BLaER1 treated with 17β-estradiol and CSF1 and Interleukin-3, amounts not matched to agents 10 nM and 100 nM (cell line): ENCODE results near the gene PIK3R1.

Source experiments
- H3K27ac ChIP-seq, 11 experiments: shearing (Covaris generic); formaldehyde crosslinking; 2 replicates each; pipeline ENCODE4 v1.8.1; 2022
- H3K27me3 ChIP-seq, 11 experiments: shearing (Covaris generic); formaldehyde crosslinking; 2 replicates each; pipeline ENCODE4 v1.8.1; 2022
- H3K36me3 ChIP-seq, 11 experiments: shearing (Covaris generic); formaldehyde crosslinking; 2 replicates each; pipeline ENCODE4 v1.8.1; 2022
- H3K4me1 ChIP-seq, 10 experiments: shearing (Covaris generic); formaldehyde crosslinking; 2 replicates each; pipeline ENCODE4 v1.8.1; 2022
- H3K4me2 ChIP-seq, 11 experiments: shearing (Covaris generic); formaldehyde crosslinking; 2 replicates each; pipeline ENCODE4 v1.8.1; 2022
- H3K4me3 ChIP-seq, 10 experiments: shearing (Covaris generic); formaldehyde crosslinking; 2 replicates each; pipeline ENCODE4 v1.8.1; 2022
- H3K9ac ChIP-seq, 11 experiments: shearing (Covaris generic); formaldehyde crosslinking; 2 replicates each; pipeline ENCODE4 v1.8.1; 2022
- H3K9me3 ChIP-seq, 11 experiments: shearing (Covaris generic); formaldehyde crosslinking; replicated peaks in 1 of 11; 2 replicates each; pipeline ENCODE4 v1.8.1; 2022
- H4K20me1 ChIP-seq, 11 experiments: shearing (Covaris generic); formaldehyde crosslinking; 2 replicates each; pipeline ENCODE4 v1.8.1; 2022
- Cebpa-rat ChIP-seq, 11 experiments: shearing (Covaris generic); IDR thresholded peaks; 2 replicates each; pipeline ENCODE4 v1.8.1; 2022

Gene PIK3R1

DNA sequence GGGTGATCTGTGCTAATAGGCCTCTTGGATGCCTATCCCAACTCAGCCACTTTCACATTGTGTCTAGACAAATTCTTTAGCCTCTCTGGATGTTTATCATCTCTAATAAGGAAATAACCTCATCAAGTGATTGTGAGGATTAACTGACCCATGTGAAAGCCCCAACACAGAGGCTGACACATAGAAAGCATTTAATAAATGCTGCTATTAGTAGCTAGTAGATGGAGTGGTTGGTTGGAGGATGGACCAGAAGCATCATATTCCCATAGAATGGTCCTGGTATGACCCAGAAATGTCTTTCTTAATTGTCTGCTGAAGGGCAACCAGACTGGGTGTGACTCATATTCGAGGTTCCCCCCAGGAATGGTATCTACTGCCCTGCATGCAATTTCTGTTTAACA is 124.4 kb downstream of the PIK3R1 start:
- Histone ChIP-seq H3K4me2 (no peak overlapping the region), H3K36me3 (no peaks in the 10 kb centered on the region), H3K4me3 (no peak overlapping the region), H3K4me1 (peaks cover 0 to 18% (median 5%) of the 10 kb centered on the region in 10 experiments; a peak in 9 of 20 replicates), H3K9ac (no peak overlapping the region), H3K27ac (no peak overlapping the region), H3K9me3 (no peaks in the 10 kb centered on the region), H3K27me3 (no peaks in the 10 kb centered on the region), H4K20me1 (no peaks in the 10 kb centered on the region)
- no peak for TF ChIP-seq Cebpa-rat (IDR thresholded peaks at IDR 0.05)

DNA sequence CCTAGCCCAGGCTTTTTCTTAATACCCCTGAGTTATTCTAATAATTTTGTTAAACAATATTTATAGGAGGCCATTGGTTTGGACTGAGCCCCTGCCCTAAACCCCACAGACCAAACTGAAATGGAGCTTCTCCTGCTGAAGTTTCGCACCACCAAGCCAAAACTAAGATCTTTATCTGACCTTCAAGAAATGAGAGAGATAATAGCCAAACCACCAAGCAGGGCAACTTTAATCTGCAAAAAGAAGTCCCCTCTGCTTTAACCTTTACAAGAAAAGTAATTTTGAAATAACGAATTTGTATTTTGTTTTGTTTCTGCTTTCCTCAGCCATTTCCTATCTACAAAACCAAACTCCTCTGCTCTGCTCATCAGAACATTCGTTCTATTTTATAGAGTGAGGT is 125.5 kb downstream of the PIK3R1 start:
- Histone ChIP-seq H3K36me3 (no peaks in the 10 kb centered on the region), H3K9me3 (no peaks in the 10 kb centered on the region), H3K4me2 (no peak overlapping the region), H3K27ac (no peak overlapping the region), H3K27me3 (no peaks in the 10 kb centered on the region), H4K20me1 (no peaks in the 10 kb centered on the region), H3K9ac (no peak overlapping the region), H3K4me1 (peaks cover 0 to 10% (median 5%) of the 10 kb centered on the region in 10 experiments; a peak in 8 of 20 replicates), H3K4me3 (no peak overlapping the region)
- TF ChIP-seq Cebpa-rat (IDR thresholded peaks at IDR 0.05) = no peak

DNA sequence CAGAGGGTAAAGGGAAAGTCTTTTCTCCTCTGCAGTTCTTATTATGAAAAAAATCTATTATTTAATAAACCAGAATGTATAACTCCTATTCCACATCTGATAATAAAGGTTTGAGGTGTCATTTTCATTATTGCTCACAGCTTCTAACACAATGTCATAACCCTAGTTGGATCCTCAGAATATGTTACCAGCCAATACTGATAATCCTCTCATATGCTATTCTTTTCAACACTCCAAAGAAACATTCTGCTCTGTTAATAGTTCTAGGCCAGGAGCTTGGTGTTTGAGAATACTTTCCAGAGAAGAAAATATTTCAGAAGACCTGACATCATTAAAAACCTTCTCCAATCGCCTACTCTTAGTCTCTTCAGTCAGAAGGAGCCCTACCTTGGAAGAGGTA is 127.1 kb downstream of the PIK3R1 start:
- H3K4me2 ChIP-seq = no peak overlapping the region
- H3K4me1 ChIP-seq = peaks cover 0 to 20% (median 5%) of the 10 kb centered on the region in 10 experiments; a peak in 9 of 20 replicates
- no peak for TF ChIP-seq Cebpa-rat (IDR thresholded peaks at IDR 0.05)
- no peaks in the 10 kb centered on the region for H4K20me1 ChIP-seq
- no peak overlapping the region for H3K9ac ChIP-seq
- no peaks in the 10 kb centered on the region for H3K36me3 ChIP-seq
- H3K4me3 ChIP-seq = no peak overlapping the region
- no peaks in the 10 kb centered on the region for H3K27me3 ChIP-seq
- H3K9me3 ChIP-seq = no peaks in the 10 kb centered on the region; a peak in 1 of 22 replicates
- no peak overlapping the region for H3K27ac ChIP-seq

DNA sequence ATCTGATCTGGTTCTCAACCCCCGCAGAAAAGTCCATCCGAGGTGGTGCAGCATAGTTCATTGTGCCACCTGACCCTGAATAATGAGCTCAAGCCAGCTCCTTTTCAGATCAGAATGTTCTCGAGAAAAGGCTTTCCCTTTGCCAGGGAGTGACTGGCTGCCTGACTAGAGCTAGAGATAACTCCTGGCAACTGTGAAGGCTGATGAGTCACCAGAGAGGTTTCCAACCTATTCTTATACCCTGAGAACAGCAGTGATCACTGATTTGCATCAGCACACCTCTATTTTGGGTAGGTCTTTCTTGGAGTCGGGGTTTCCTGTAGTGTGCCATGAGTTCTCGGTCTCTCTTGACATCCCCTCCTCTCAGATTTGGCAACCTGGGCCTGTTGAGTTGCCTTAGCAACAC is 127.9 kb downstream of the PIK3R1 start:
- no peak for TF ChIP-seq Cebpa-rat (IDR thresholded peaks at IDR 0.05)
- peaks cover 0 to 25% (median 5%) of the 10 kb centered on the region in 10 experiments; a peak in 9 of 20 replicates for H3K4me1 ChIP-seq
- H3K9ac ChIP-seq = no peak overlapping the region
- no peak overlapping the region for H3K27ac ChIP-seq
- H3K4me3 ChIP-seq = no peak overlapping the region
- H3K36me3 ChIP-seq = no peaks in the 10 kb centered on the region
- peak overlapping the region in 3 of 11 experiments; percentile 9 to 11 (median 9); a peak in 1 of 22 replicates for H3K4me2 ChIP-seq
- H3K9me3 ChIP-seq = peaks cover 0 to 5% (median 3%) of the 10 kb centered on the region in 11 experiments; a peak in 13 of 22 replicates
- no peaks in the 10 kb centered on the region for H3K27me3 ChIP-seq
- no peaks in the 10 kb centered on the region for H4K20me1 ChIP-seq

DNA sequence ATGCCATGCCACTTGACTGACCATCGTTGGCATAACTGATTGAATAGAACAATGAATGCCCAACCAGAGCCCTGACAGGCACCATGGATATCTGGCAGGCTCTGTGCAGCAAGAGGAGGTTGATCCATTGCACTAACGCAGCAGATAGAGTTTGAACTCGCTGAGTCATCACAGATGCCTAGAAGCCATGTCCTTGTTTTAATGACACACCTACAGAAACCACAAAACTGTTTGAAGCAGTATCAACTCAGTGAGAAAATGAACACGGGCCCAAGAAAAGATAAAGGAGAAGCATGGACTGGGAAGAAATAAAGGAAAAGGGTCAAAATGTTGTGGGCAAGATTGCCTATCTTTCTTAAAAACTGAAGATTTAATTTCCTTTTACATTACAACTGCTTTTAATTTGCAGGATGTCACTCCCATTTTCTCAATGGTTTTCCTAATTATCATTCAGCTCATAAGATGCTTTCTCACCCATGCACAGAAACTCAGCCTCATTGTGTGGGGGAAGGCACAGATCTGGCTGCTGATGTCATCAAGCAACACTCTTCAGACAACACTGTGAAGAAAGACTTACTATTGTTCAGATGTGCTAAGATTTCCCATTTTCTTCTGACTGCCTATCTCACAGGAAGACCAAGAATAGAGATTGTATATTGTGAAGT is 129.0 kb downstream of the PIK3R1 start:
- H4K20me1 ChIP-seq = no peaks in the 10 kb centered on the region
- no peaks in the 10 kb centered on the region for H3K27me3 ChIP-seq
- H3K9me3 ChIP-seq = peaks cover 0 to 12% (median 8%) of the 10 kb centered on the region in 11 experiments; a peak in 14 of 22 replicates
- H3K27ac ChIP-seq = no peak overlapping the region
- H3K4me3 ChIP-seq = no peak overlapping the region
- H3K4me1 ChIP-seq = peaks cover 0 to 25% (median 5%) of the 10 kb centered on the region in 10 experiments; a peak in 9 of 20 replicates
- H3K9ac ChIP-seq = no peak overlapping the region
- peak overlapping the region in 5 of 11 experiments; percentile 8 to 42 (median 19); a peak in 4 of 22 replicates for H3K4me2 ChIP-seq
- H3K36me3 ChIP-seq = no peaks in the 10 kb centered on the region
- no peak for TF ChIP-seq Cebpa-rat (IDR thresholded peaks at IDR 0.05)

DNA sequence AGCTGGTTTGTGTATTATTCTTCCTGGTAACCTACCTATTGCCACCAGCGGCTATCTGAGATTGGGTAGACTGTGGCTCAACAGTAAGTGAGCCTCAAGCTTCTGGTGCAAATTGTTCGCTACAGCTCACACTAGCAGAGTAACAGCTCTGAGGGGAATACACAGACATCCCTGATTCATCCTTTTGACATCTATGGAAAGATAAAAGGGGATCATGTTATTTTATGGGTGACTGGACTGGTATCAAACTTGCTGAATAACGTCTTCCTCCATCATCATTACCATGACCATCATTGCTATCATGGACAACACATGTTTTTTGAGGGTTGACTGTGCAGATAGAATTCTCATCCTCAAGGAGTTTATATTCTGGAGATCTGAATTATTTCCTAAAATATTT is 129.6 kb downstream of the PIK3R1 start:
- Histone ChIP-seq H3K36me3 (no peaks in the 10 kb centered on the region), H4K20me1 (no peaks in the 10 kb centered on the region), H3K9ac (no peak overlapping the region), H3K9me3 (peaks cover 0 to 12% (median 8%) of the 10 kb centered on the region in 11 experiments; a peak in 14 of 22 replicates), H3K4me1 (peaks cover 0 to 25% (median 5%) of the 10 kb centered on the region in 10 experiments; a peak in 9 of 20 replicates), H3K27me3 (no peaks in the 10 kb centered on the region), H3K27ac (no peak overlapping the region), H3K4me2 (no peak overlapping the region), H3K4me3 (no peak overlapping the region)
- no peak for TF ChIP-seq Cebpa-rat (IDR thresholded peaks at IDR 0.05)

DNA sequence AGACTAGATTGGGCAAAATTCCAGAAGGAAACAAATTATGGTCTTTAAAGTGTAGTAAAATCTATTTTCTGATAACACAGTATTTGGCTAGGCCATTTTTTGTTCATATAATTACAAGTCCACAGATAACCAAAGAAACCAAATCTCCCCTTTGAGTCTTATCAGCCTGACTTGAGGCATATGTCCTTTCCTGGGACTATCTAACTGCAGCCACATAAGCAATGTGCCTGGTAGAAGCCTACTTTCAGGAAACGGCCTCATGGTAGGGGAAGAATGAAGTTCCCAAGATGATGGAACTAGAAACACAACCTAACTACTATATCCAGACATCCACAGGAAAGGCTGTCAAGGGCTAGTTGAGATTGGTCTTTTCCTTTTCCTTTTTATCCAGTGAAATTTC is 130.0 kb downstream of the PIK3R1 start:
- Histone ChIP-seq H3K9me3 (peaks cover 0 to 12% (median 8%) of the 10 kb centered on the region in 11 experiments; a peak in 14 of 22 replicates), H3K27me3 (no peaks in the 10 kb centered on the region), H3K4me2 (no peak overlapping the region)

DNA sequence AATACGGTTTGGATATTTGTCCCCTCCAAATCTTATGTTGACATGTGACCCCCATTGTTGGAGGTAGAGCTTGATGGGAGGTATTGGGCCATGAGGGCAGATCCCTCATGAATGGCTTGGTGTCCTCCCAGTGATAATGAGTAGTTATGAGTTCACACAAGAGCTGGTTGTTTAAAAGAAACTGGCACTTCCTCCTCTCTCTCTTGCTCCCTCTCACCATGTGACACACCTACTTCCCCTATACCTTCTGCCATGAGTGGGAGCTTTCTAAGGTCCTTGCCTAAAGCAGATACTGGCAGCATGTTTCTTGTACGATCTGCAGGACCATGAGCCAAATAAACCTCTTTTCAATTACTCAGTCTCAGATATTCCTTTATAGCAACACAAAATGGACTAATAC is 132.0 kb downstream of the PIK3R1 start:
- Histone ChIP-seq H3K27me3 (no peaks in the 10 kb centered on the region), H3K36me3 (no peaks in the 10 kb centered on the region), H4K20me1 (no peaks in the 10 kb centered on the region), H3K4me3 (no peak overlapping the region), H3K4me2 (peak overlapping the region in 3 of 11 experiments; percentile 2 to 56 (median 43); a peak in 4 of 22 replicates), H3K9ac (no peak overlapping the region), H3K4me1 (peaks cover 0 to 25% (median 5%) of the 10 kb centered on the region in 10 experiments; a peak in 9 of 20 replicates), H3K9me3 (peaks cover 0 to 12% (median 8%) of the 10 kb centered on the region in 11 experiments; a peak in 14 of 22 replicates), H3K27ac (no peak overlapping the region)
- no peak for TF ChIP-seq Cebpa-rat (IDR thresholded peaks at IDR 0.05)

More for the DNA sequence above, 130.0 kb downstream of the PIK3R1 start:
- H3K4me3 ChIP-seq = no peak overlapping the region
- H3K4me1 ChIP-seq = peaks cover 0 to 25% (median 5%) of the 10 kb centered on the region in 10 experiments; a peak in 9 of 20 replicates
- H3K27ac ChIP-seq = no peak overlapping the region
- no peak for TF ChIP-seq Cebpa-rat (IDR thresholded peaks at IDR 0.05)
- H3K36me3 ChIP-seq = no peaks in the 10 kb centered on the region
- no peaks in the 10 kb centered on the region for H4K20me1 ChIP-seq
- no peak overlapping the region for H3K9ac ChIP-seq

DNA sequence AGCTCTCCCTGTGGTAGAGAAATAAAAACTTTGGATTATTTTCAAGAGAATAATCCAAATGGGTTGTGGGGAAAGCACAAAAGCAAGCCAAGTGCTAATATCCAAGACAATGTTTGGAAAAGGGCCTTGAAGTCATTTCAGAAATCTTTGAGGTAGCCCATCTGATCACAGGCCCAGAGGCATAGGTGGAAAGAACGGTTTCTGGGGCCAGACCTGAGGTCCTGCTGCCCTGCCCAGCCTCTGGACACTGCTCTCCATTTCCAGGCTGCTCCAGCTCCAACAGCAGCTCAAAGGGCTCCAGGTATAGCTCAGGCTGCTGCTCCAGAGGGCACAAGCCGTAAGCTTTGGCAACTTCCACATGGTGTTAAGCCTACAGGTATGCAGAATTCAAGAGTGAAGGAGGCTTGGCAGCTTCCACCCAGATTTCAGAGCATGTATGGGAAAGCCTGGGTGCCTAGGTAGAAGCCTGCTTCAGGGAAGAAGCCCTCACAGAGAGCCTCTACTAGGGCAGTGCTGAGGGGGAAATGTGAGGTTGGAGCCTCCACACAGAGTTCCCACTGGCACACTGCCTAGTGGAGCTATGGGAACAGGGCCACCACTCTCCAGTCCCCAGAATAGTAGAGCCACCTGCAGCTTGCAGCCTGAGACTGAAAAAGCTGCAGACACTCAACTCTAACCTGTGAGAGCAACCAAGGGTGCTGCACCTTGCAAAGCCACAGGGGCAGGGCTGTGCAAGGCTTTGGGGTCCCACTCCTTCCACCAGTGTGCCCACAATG is 133.1 kb downstream of the PIK3R1 start:
- Histone ChIP-seq H3K4me1 (peaks cover 0 to 25% (median under 1%) of the 10 kb centered on the region in 10 experiments; a peak in 9 of 20 replicates), H3K27ac (no peak overlapping the region), H3K4me2 (no peak overlapping the region), H3K4me3 (no peak overlapping the region), H3K9ac (no peak overlapping the region), H3K9me3 (peaks cover 0 to 12% (median 8%) of the 10 kb centered on the region in 11 experiments; a peak in 14 of 22 replicates), H4K20me1 (no peaks in the 10 kb centered on the region), H3K36me3 (no peaks in the 10 kb centered on the region), H3K27me3 (no peaks in the 10 kb centered on the region)
- TF ChIP-seq Cebpa-rat (IDR thresholded peaks at IDR 0.05) = no peak
